Neuronal stem cell (in vitro differentiated cells): ENCODE results near the gene BCL2L13.
A peak's percentile ranks its signal among the peaks of the same experiment; 100 is the strongest.

ENCODE experiments used
- DNase-seq: peaks from one replicate; pipeline ENCODE4 v3.0.0-alpha.2; 2013; ENCODE audit warnings: low spot score
- H2AFZ ChIP-seq: one replicate; pipeline ENCODE4 v1.6.1; 2013; ENCODE audit warnings: mild to moderate bottlenecking, low read length, inconsistent platforms
- H2AK5ac ChIP-seq: 2 replicates; pipeline ENCODE4 v1.6.1; 2013; ENCODE audit warnings: low read depth, mild to moderate bottlenecking, inconsistent platforms, low read length, moderate library complexity, mixed read lengths
- H2BK120ac ChIP-seq: 2 replicates; pipeline ENCODE4 v1.6.1; 2013; ENCODE audit warnings: low read depth, mild to moderate bottlenecking, inconsistent platforms, low read length, moderate library complexity, mixed read lengths
- H2BK12ac ChIP-seq: one replicate; pipeline ENCODE4 v1.6.1; 2013; ENCODE audit warnings: low read length, inconsistent platforms
- H2BK15ac ChIP-seq: 2 replicates; pipeline ENCODE4 v1.6.1; 2013; ENCODE audit warnings: mild to moderate bottlenecking, low read length, inconsistent platforms, mixed read lengths
- H2BK5ac ChIP-seq: one replicate; pipeline ENCODE4 v1.6.1; 2013; ENCODE audit warnings: inconsistent platforms, mild to moderate bottlenecking, low read length, moderate library complexity
- H3K14ac ChIP-seq: one replicate; pipeline ENCODE4 v1.6.1; 2013; ENCODE audit warnings: low read length, inconsistent platforms
- H3K18ac ChIP-seq: 2 replicates; pipeline ENCODE4 v1.6.1; 2013; ENCODE audit warnings: low read length, inconsistent platforms
- H3K23ac ChIP-seq: 2 replicates; pipeline ENCODE4 v1.6.1; 2013; ENCODE audit warnings: low read depth, mild to moderate bottlenecking, mixed read lengths, low read length, inconsistent platforms; ENCODE audit not compliant: poor library complexity
- H3K27ac ChIP-seq: replicated peaks from 3 replicates; pipeline ENCODE4 v1.5.1; 2013; ENCODE audit warnings: low read length, inconsistent platforms
- H3K27me3 ChIP-seq, 3 experiments: 2 replicates each; pipeline ENCODE4 v1.6.1; 2013; ENCODE audit warnings: low read length in 3 of 3, mild to moderate bottlenecking in 2 of 3, inconsistent platforms in 1 of 3, low read depth in 1 of 3, mixed read lengths in 1 of 3, moderate library complexity in 1 of 3; ENCODE audit not compliant: control insufficient read depth in 3 of 3, insufficient read depth in 3 of 3
- H3K36me3 ChIP-seq, 2 donors: replicated peaks in 1 of 2; 2 replicates each; pipeline ENCODE4 v1.6.1; 2013; ENCODE audit warnings: low read length in 2 of 2; ENCODE audit not compliant: control insufficient read depth in 2 of 2, insufficient read depth in 2 of 2
- H3K4ac ChIP-seq: 2 replicates; pipeline ENCODE4 v1.6.1; 2013; ENCODE audit warnings: inconsistent platforms, mild to moderate bottlenecking, low read length, moderate library complexity
- H3K4me1 ChIP-seq, 2 donors: 1 replicate in 1 of 2; 2 replicates in 1 of 2; pipeline ENCODE4 v1.6.1; 2013; ENCODE audit warnings: low read length in 2 of 2, low read depth in 1 of 2; ENCODE audit not compliant: control insufficient read depth in 2 of 2, insufficient read depth in 1 of 2
- H3K4me2 ChIP-seq: one replicate; pipeline ENCODE4 v1.6.1; 2013; ENCODE audit warnings: mild to moderate bottlenecking, low read length, inconsistent platforms; ENCODE audit not compliant: insufficient read depth, poor library complexity, severe bottlenecking
- H3K4me3 ChIP-seq, 2 donors: 2 replicates each; pipeline ENCODE4 v1.5.1; 2013; ENCODE audit warnings: low read length in 2 of 2, mild to moderate bottlenecking in 2 of 2, inconsistent platforms in 1 of 2, moderate library complexity in 1 of 2
- H3K79me1 ChIP-seq: one replicate; pipeline ENCODE4 v1.6.1; 2013; ENCODE audit warnings: low read depth, mild to moderate bottlenecking, inconsistent platforms, low read length, moderate library complexity
- H3K9ac ChIP-seq: one replicate; pipeline ENCODE4 v1.6.1; 2013; ENCODE audit warnings: mild to moderate bottlenecking, low read depth, low read length, inconsistent platforms; ENCODE audit not compliant: poor library complexity
- H3K9me3 ChIP-seq, 2 donors: replicated peaks in 1 of 2; 2 replicates each; pipeline versions ENCODE3 to v1.6.1; 2013; ENCODE audit warnings: low read length in 2 of 2, mild to moderate bottlenecking in 2 of 2, inconsistent platforms in 1 of 2, low read depth in 1 of 2, mixed read lengths in 1 of 2, moderate library complexity in 1 of 2; ENCODE audit not compliant: control insufficient read depth in 2 of 2, insufficient read depth in 1 of 2
- H4K8ac ChIP-seq: one replicate; pipeline ENCODE4 v1.6.1; 2013; ENCODE audit warnings: low read depth, mild to moderate bottlenecking, inconsistent platforms, low read length, moderate library complexity
- H4K91ac ChIP-seq: one replicate; pipeline ENCODE4 v1.6.1; 2013; ENCODE audit warnings: low read length, low read depth, mild to moderate bottlenecking, inconsistent platforms; ENCODE audit not compliant: poor library complexity
- WGBS, 2 donors: extraction: QIAGEN DNeasy Blood & Tissue Kit; methylation state at CpG; one replicate each; pipeline ENCODE4 v1.1.7; 2013; ENCODE audit warnings: missing lambda C conversion rate in 2 of 2, mixed read lengths in 1 of 2; ENCODE audit not compliant: insufficient read length in 2 of 2, insufficient replicate concordance in 1 of 2; ENCODE audit errors: extremely low coverage in 2 of 2; 5-methylcytosine and 5-hydroxymethylcytosine counted together

Gene BCL2L13

DNA sequence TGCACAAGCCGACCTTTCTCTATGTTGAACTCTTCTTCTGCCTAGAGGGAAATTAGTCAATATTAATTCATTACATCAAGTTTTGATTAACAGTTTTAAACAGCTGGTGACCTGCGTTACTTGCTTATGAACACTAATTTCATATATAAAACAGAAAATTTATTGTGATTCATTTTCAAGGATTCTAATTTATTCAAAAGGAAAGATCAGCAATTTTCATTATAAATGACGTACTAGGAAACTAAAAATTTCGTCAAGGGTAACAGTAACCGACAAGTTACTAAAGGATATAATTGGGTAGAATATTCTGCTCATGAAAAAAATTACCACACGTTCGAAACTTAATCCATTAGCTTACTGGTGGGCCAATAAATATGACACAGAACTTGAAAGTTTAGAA lies 25.3 kb upstream of the BCL2L13 start:
- Histone ChIP-seq H3K14ac (no peak overlapping the region), H2BK12ac (no peak overlapping the region), H2AK5ac (no peak overlapping the region), H3K4me2 (no peak overlapping the region), H3K4me1 (no peaks in the 10 kb centered on the region), H3K9me3 (no peaks in the 10 kb centered on the region), H3K4me3 (no peak overlapping the region), H3K36me3 (peaks cover 6 to 68% of the 10 kb centered on the region in 2 donors), H4K8ac (no peak overlapping the region), H3K4ac (no peak overlapping the region), H3K27ac (no peak overlapping the region), H3K27me3 (no peaks in the 10 kb centered on the region), H3K18ac (no peak overlapping the region), H4K91ac (no peak overlapping the region), H3K23ac (no peak overlapping the region), H2BK5ac (no peak overlapping the region), H2AFZ (no peak overlapping the region), H3K79me1 (no peaks in the 10 kb centered on the region), H2BK15ac (no peak overlapping the region), H3K9ac (no peak overlapping the region), H2BK120ac (no peak overlapping the region)
- WGBS, 2 donors, result no CpG with 5 or more reads among the region's 7 CpGs
- no peak for DNase-seq

DNA sequence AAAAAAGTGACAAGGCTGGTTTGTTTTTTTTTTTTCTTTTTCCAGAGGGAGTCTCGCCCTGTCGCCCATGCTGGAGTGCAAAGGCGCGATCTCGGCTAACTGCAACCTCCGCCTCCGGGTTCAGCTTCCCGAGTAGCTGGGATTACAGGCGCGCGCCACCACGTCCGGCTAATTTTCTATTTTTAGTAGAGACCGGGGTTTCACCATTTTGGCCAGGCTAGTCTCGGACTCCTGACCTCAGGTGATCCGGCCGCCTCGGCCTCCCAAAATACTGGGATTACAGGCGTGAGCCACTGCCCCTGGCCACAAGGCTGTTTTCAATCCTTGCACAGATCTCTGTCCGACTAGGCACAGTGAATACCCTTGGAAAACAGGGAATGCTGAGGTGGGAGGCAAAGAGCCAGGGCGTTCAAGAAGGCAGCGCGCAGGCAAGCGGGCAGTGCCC lies 10.6 kb upstream of the BCL2L13 start:
- no peak overlapping the region for H2BK120ac ChIP-seq
- peaks cover 0 to 2% of the 10 kb centered on the region in 2 donors for H3K4me1 ChIP-seq
- peak overlapping the region; percentile 85 for H3K4me2 ChIP-seq
- H2BK12ac ChIP-seq, result no peak overlapping the region
- H2BK5ac ChIP-seq, result no peak overlapping the region
- H3K4ac ChIP-seq, result peak overlapping the region; percentile 10
- WGBS, 2 donors, result no CpG with 5 or more reads among the region's 24 CpGs
- H3K27me3 ChIP-seq, result no peaks in the 10 kb centered on the region
- DNase-seq, result no peak
- H3K23ac ChIP-seq, result peak overlapping the region; percentile 73
- no peaks in the 10 kb centered on the region for H3K9me3 ChIP-seq
- H2AFZ ChIP-seq, result peak overlapping the region; percentile 89
- H3K14ac ChIP-seq, result no peak overlapping the region
- H3K18ac ChIP-seq, result peak overlapping the region; percentile 92
- H3K79me1 ChIP-seq, result peaks cover 9% of the 10 kb centered on the region
- peak overlapping the region; percentile 92 to 95 for H3K4me3 ChIP-seq
- no peak overlapping the region for H3K27ac ChIP-seq
- H2AK5ac ChIP-seq, result no peak overlapping the region
- H3K36me3 ChIP-seq, result peaks cover 0 to 21% of the 10 kb centered on the region in 2 donors
- peak overlapping the region; percentile 29 for H4K8ac ChIP-seq
- no peak overlapping the region for H4K91ac ChIP-seq
- H3K9ac ChIP-seq, result peak overlapping the region; percentile 92
- no peak overlapping the region for H2BK15ac ChIP-seq

DNA sequence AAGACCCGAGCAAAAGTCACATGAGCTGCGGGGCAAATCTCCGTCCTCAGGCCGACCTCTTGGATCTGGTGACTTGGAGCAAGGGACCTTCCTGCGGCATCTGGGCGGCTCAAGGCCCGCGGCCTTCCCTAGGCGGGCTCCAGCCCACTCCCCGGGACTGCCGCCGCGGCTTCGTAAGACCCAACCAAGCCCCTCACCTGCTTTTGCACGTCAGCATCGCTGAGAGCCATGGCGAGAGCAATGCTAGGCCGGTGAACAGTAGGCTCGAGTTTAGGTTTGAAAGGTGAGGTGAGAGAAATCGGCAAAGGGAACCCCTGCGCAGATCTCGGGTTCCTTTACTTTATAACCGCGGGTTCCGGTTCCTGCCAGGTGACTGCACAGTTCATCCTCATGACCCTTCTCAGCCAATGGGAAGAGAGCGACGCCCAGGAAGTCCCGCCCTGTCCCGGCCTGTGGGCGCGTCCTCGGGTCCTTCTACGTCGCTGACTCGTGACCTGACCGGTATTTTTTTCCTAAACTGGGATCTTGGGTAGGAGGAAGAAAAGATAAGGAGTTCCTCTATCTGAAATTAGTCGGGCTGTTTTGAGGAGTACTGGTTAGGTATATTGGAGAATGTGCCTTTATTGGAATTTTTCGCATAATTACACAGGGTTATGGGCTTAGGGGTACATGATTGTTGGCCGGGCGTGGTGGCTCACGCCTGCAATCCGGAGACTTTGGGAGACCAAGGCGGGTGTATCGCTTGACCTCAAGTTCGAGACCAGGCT lies 10.0 kb upstream of the BCL2L13 start, which contains the start of gene ATP6V1E1:
Gene ATP6V1E1 (minus strand): TSS at position 344 of the 767 bp plus-strand sequence. CDS start 114 bp downstream, at position 230.
- Histone ChIP-seq H2BK5ac (no peak within 1 kb of the TSS), H3K9me3 (no peaks in the 10 kb centered on the region), H3K14ac (peak within 1 kb of the TSS; percentile 75), H3K4me1 (peaks cover 0 to 2% of the 10 kb centered on the region in 2 donors), H2BK12ac (no peak within 1 kb of the TSS), H3K9ac (peak within 1 kb of the TSS; percentile 92), H2BK120ac (no peak within 1 kb of the TSS), H3K27me3 (no peaks in the 10 kb centered on the region), H3K36me3 (peaks cover 0 to 15% of the 10 kb centered on the region in 2 donors), H3K4me2 (peak within 1 kb of the TSS; percentile 85), H2BK15ac (peak within 1 kb of the TSS; percentile 37), H3K4me3 (peak within 1 kb of the TSS; percentile 92 to 95), H3K4ac (peak within 1 kb of the TSS; percentile 10), H3K23ac (peak within 1 kb of the TSS; percentile 73), H3K79me1 (peaks cover 9% of the 10 kb centered on the region), H4K8ac (peak within 1 kb of the TSS; percentile 29), H2AFZ (peak within 1 kb of the TSS; percentile 89), H3K18ac (peak within 1 kb of the TSS; percentile 92), H4K91ac (no peak within 1 kb of the TSS), H3K27ac (peak within 1 kb of the TSS; percentile 84), H2AK5ac (no peak within 1 kb of the TSS)
- WGBS, 2 donors, result no CpG with 5 or more reads among the region's 45 CpGs
- peak; percentile 91 for DNase-seq

DNA sequence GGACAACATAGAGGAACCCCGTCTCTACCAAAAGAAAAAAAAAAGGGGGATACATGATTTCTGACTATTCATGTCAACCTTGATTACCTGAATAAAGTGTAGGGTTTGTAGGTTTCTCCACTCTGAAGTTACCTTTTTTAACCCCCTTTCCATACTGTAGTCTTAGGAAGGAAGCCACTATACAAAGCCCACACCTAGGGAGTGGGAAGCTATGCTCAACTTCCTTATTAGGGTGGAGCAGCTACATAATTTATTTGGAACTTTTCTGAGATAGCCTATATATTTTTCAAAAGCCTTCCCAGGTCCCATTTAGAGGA lies 9.4 kb upstream of the BCL2L13 start:
- H3K4ac ChIP-seq, result no peak overlapping the region
- H3K9me3 ChIP-seq, result no peaks in the 10 kb centered on the region
- no peak overlapping the region for H3K4me2 ChIP-seq
- H3K27ac ChIP-seq, result peak overlapping the region; percentile 84
- peak overlapping the region; percentile 89 for H2AFZ ChIP-seq
- H4K8ac ChIP-seq, result no peak overlapping the region
- H3K23ac ChIP-seq, result no peak overlapping the region
- H2AK5ac ChIP-seq, result no peak overlapping the region
- no peak overlapping the region for H3K14ac ChIP-seq
- peaks cover 0 to 10% of the 10 kb centered on the region in 2 donors for H3K36me3 ChIP-seq
- no peak overlapping the region for H3K9ac ChIP-seq
- H3K4me1 ChIP-seq, result peaks cover 0 to 2% of the 10 kb centered on the region in 2 donors
- H3K79me1 ChIP-seq, result peaks cover 9% of the 10 kb centered on the region
- H2BK120ac ChIP-seq, result no peak overlapping the region
- DNase-seq, result no peak
- no peak overlapping the region for H2BK12ac ChIP-seq
- H2BK5ac ChIP-seq, result no peak overlapping the region
- H3K4me3 ChIP-seq, result peak overlapping the region; percentile 84 to 92
- WGBS, 2 donors, result no CpG with 5 or more reads among the region's 1 CpG
- H3K18ac ChIP-seq, result no peak overlapping the region
- H3K27me3 ChIP-seq, result no peaks in the 10 kb centered on the region
- no peak overlapping the region for H2BK15ac ChIP-seq
- no peak overlapping the region for H4K91ac ChIP-seq
